Adipocyte (in vitro differentiated cells): ENCODE measurements around the gene DIP2B.

ENCODE experiments used
- DNase-seq: peaks from one replicate; pipeline ENCODE4 v3.0.0-alpha.2; 2015; ENCODE audit warnings: low read depth
- H3K27me3 ChIP-seq: replicated peaks from 2 replicates; pipeline ENCODE4 v1.7.0; 2013; ENCODE audit warnings: mild to moderate bottlenecking, low read length, moderate library complexity; ENCODE audit not compliant: control insufficient read depth, insufficient read depth
- H3K36me3 ChIP-seq: 2 replicates; pipeline ENCODE4 v1.7.0; 2013; ENCODE audit warnings: low read length, mild to moderate bottlenecking, moderate library complexity; ENCODE audit not compliant: control insufficient read depth, insufficient read depth, severe bottlenecking
- H3K4me1 ChIP-seq: 2 replicates; pipeline ENCODE4 v1.7.0; 2013; ENCODE audit warnings: mild to moderate bottlenecking, low read length, moderate library complexity; ENCODE audit not compliant: control insufficient read depth, insufficient read depth
- H3K4me3 ChIP-seq: 2 replicates; pipeline ENCODE4 v1.7.0; 2013; ENCODE audit warnings: mild to moderate bottlenecking, low read length, moderate library complexity
- H3K9ac ChIP-seq: 2 replicates; pipeline ENCODE4 v1.7.0; 2013; ENCODE audit warnings: mild to moderate bottlenecking, low read length, moderate library complexity
- H3K9me3 ChIP-seq: 2 replicates; pipeline ENCODE4 v1.7.0; 2013; ENCODE audit warnings: mild to moderate bottlenecking, low read length, moderate library complexity; ENCODE audit not compliant: control insufficient read depth

The DIP2B gene

GRCh38 chr12:50720085-50720484 lies 215.3 kb downstream of the DIP2B start:
- Histone ChIP-seq H3K9ac (no peak overlapping the region), H3K9me3 (no peaks in the 10 kb centered on the region), H3K4me3 (no peak overlapping the region), H3K36me3 (peaks cover 51% of the 10 kb centered on the region), H3K4me1 (peaks cover 23% of the 10 kb centered on the region), H3K27me3 (no peaks in the 10 kb centered on the region)
- DNase-seq, result peak; percentile 39

- no peaks in the 10 kb centered on the region for H3K27me3 ChIP-seq
- no peaks in the 10 kb centered on the region for H3K9me3 ChIP-seq
- no peak for DNase-seq
- peaks cover 23% of the 10 kb centered on the region for H3K4me1 ChIP-seq
- no peak overlapping the region for H3K4me3 ChIP-seq
- no peak overlapping the region for H3K9ac ChIP-seq
- H3K36me3 ChIP-seq, result peaks cover 51% of the 10 kb centered on the region
Observed at GRCh38 chr12:50720501-50720900, 215.7 kb downstream of the DIP2B start.

- peaks cover 64% of the 10 kb centered on the region for H3K36me3 ChIP-seq
Observed at GRCh38 chr12:50723865-50724264, 219.1 kb downstream of the DIP2B start.

GRCh38 chr12:50725011-50725942 lies 220.5 kb downstream of the DIP2B start:
- H3K36me3 ChIP-seq, result peaks cover 67% of the 10 kb centered on the region
- no peaks in the 10 kb centered on the region for H3K9me3 ChIP-seq
- no peak overlapping the region for H3K9ac ChIP-seq
- peaks cover 17% of the 10 kb centered on the region for H3K4me1 ChIP-seq
- no peaks in the 10 kb centered on the region for H3K27me3 ChIP-seq
- H3K4me3 ChIP-seq, result no peak overlapping the region
- DNase-seq, result no peak

More at GRCh38 chr12:50723865-50724264, 219.1 kb downstream of the DIP2B start:
- Histone ChIP-seq H3K4me3 (no peak overlapping the region), H3K27me3 (no peaks in the 10 kb centered on the region), H3K9ac (no peak overlapping the region), H3K4me1 (peaks cover 22% of the 10 kb centered on the region), H3K9me3 (no peaks in the 10 kb centered on the region)
- no peak for DNase-seq

GRCh38 chr12:50727466-50727865 lies 222.7 kb downstream of the DIP2B start:
- Histone ChIP-seq H3K27me3 (no peaks in the 10 kb centered on the region), H3K4me3 (no peak overlapping the region), H3K9me3 (no peaks in the 10 kb centered on the region), H3K9ac (no peak overlapping the region), H3K36me3 (peaks cover 66% of the 10 kb centered on the region), H3K4me1 (peaks cover 14% of the 10 kb centered on the region)
- DNase-seq, result no peak

GRCh38 chr12:50728417-50728816 lies 223.6 kb downstream of the DIP2B start:
- H3K27me3 ChIP-seq, result no peaks in the 10 kb centered on the region
- H3K9ac ChIP-seq, result no peak overlapping the region
- peaks cover 14% of the 10 kb centered on the region for H3K4me1 ChIP-seq
- H3K36me3 ChIP-seq, result peaks cover 58% of the 10 kb centered on the region
- DNase-seq, result no peak
- H3K9me3 ChIP-seq, result no peaks in the 10 kb centered on the region
- no peak overlapping the region for H3K4me3 ChIP-seq

GRCh38 chr12:50728841-50729240 lies 224.1 kb downstream of the DIP2B start:
- no peak for DNase-seq
- Histone ChIP-seq H3K4me3 (no peak overlapping the region), H3K27me3 (no peaks in the 10 kb centered on the region), H3K4me1 (peaks cover 10% of the 10 kb centered on the region), H3K36me3 (peaks cover 58% of the 10 kb centered on the region), H3K9ac (no peak overlapping the region), H3K9me3 (no peaks in the 10 kb centered on the region)

GRCh38 chr12:50732591-50732990 lies 227.8 kb downstream of the DIP2B start:
- Histone ChIP-seq H3K4me3 (no peak overlapping the region), H3K9me3 (no peaks in the 10 kb centered on the region), H3K4me1 (peaks cover 5% of the 10 kb centered on the region), H3K9ac (no peak overlapping the region), H3K36me3 (peaks cover 47% of the 10 kb centered on the region), H3K27me3 (no peaks in the 10 kb centered on the region)
- peak; percentile 44 for DNase-seq

- Histone ChIP-seq H3K9me3 (no peaks in the 10 kb centered on the region), H3K9ac (no peak overlapping the region), H3K4me3 (no peak overlapping the region), H3K27me3 (no peaks in the 10 kb centered on the region), H3K4me1 (peaks cover 5% of the 10 kb centered on the region), H3K36me3 (peaks cover 44% of the 10 kb centered on the region)
- DNase-seq, result no peak
Observed at GRCh38 chr12:50733706-50734105, 228.9 kb downstream of the DIP2B start.

- Histone ChIP-seq H3K9ac (no peak overlapping the region), H3K27me3 (no peaks in the 10 kb centered on the region), H3K9me3 (no peaks in the 10 kb centered on the region), H3K4me3 (no peak overlapping the region), H3K4me1 (peaks cover 5% of the 10 kb centered on the region), H3K36me3 (peaks cover 45% of the 10 kb centered on the region)
- peak; percentile 68 for DNase-seq
Observed at GRCh38 chr12:50734409-50735263, 229.9 kb downstream of the DIP2B start.

- DNase-seq, result no peak
- Histone ChIP-seq H3K36me3 (peaks cover 68% of the 10 kb centered on the region), H3K9ac (no peak overlapping the region), H3K4me3 (no peak overlapping the region), H3K9me3 (no peaks in the 10 kb centered on the region), H3K27me3 (no peaks in the 10 kb centered on the region), H3K4me1 (no peaks in the 10 kb centered on the region)
Observed at GRCh38 chr12:50739611-50740010, 234.8 kb downstream of the DIP2B start.
